NCI-H510A treated with DMSO at 0.1 percent for 48 hours (cell line): ENCODE results near the gene PRR14.

Source experiments
- DNase-seq: peaks from one replicate; lab custom pipeline; 2025; lab: John Stamatoyannopoulos, UW

Gene PRR14

GRCh38 chr16:30659507-30660423 is 9.0 kb downstream of the PRR14 start:
- DNase-seq = no peak

GRCh38 chr16:30660424-30661261 is 9.9 kb downstream of the PRR14 start:
- DNase-seq = no peak

- no peak for DNase-seq
Observed at GRCh38 chr16:30662449-30662848, 11.7 kb downstream of the PRR14 start.

- DNase-seq = no peak
Observed at GRCh38 chr16:30663038-30663437, 12.3 kb downstream of the PRR14 start.

- DNase-seq = no peak
Observed at GRCh38 chr16:30663820-30664219, 13.1 kb downstream of the PRR14 start.

GRCh38 chr16:30664616-30665109 is 13.9 kb downstream of the PRR14 start:
- no peak for DNase-seq

- DNase-seq = no peak
Observed at GRCh38 chr16:30665155-30665829, 14.5 kb downstream of the PRR14 start.

GRCh38 chr16:30665830-30666190 is 15.1 kb downstream of the PRR14 start:
- no peak for DNase-seq

GRCh38 chr16:30666681-30667080 is 15.9 kb downstream of the PRR14 start:
- no peak for DNase-seq

GRCh38 chr16:30667361-30667905 is 16.7 kb downstream of the PRR14 start:
- DNase-seq = no peak

GRCh38 chr16:30668393-30668792 is 17.6 kb downstream of the PRR14 start:
- DNase-seq = no peak

GRCh38 chr16:30669026-30669902 is 18.5 kb downstream of the PRR14 start:
- no peak for DNase-seq

- no peak for DNase-seq
Observed at GRCh38 chr16:30669903-30670824, 19.4 kb downstream of the PRR14 start.

GRCh38 chr16:30675143-30675542 is 24.4 kb downstream of the PRR14 start:
- no peak for DNase-seq

- no peak for DNase-seq
Observed at GRCh38 chr16:30677931-30678585, 27.3 kb downstream of the PRR14 start.

- no peak for DNase-seq
Observed at GRCh38 chr16:30678586-30678970, 27.8 kb downstream of the PRR14 start.

GRCh38 chr16:30680326-30680725 is 29.6 kb downstream of the PRR14 start:
- no peak for DNase-seq

GRCh38 chr16:30688701-30689100 is 37.9 kb downstream of the PRR14 start:
- DNase-seq = no peak

GRCh38 chr16:30691907-30692306 is 41.1 kb downstream of the PRR14 start:
- no peak for DNase-seq
